GM19438 (cell line): ENCODE measurements around the gene DYNAP.

Source experiments
- ATAC-seq: cut with Tn5 transposase; IDR thresholded peaks from one replicate; pipeline ENCODE4 v1.9.1; 2021; ENCODE audit warnings: low read depth; ENCODE audit not compliant: unreplicated experiment

Gene DYNAP

DNA sequence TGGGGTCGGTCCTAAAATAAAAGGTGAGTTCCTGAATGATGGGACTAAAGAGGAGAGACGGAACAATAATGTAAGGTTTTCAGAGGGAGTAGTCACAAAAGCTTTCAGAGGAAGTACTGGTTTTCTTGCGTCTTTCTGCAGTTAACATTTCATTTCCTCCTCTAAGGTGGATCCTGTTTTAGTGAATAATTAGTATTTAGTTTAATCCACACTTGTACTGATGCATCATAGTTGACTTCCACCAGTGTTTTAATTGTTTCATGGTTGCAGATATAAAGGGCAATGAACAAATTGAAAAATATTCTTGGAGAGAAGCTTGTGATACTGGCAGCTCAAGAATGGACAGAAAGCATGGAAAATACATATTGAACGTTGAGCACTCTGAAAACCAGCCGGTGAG is at the start of gene DYNAP:
DYNAP (plus strand) TSS at position 301 of the 400 bp plus-strand sequence; CDS start at position 339, 38 bp downstream.
- no peak for ATAC-seq

- ATAC-seq = no peak
Observed at GRCh38 chr18:54551590-54551989, 39.5 kb upstream of the DYNAP start.

- no peak for ATAC-seq
Observed at GRCh38 chr18:54555286-54555685, 35.8 kb upstream of the DYNAP start.

DNA sequence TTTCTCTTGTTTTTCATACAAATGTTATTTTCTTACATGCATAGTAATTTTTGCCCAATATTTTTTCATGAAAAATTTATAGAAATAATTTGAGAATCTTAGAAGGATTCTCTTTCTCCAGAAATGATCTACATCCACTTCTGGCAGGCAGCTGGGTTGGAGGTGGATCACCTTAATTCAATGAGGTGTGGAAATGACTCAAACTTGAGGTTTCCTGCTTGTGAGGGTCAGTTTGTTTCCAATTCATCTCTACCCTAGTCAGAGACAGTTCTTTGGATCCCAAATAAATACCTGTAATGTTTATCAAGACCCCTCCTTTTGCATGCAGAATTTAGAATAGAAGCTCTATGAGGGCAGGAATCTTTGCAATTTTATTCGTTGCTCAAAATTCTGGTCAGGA is 35.0 kb upstream of the DYNAP start:
- ATAC-seq = no peak

DNA sequence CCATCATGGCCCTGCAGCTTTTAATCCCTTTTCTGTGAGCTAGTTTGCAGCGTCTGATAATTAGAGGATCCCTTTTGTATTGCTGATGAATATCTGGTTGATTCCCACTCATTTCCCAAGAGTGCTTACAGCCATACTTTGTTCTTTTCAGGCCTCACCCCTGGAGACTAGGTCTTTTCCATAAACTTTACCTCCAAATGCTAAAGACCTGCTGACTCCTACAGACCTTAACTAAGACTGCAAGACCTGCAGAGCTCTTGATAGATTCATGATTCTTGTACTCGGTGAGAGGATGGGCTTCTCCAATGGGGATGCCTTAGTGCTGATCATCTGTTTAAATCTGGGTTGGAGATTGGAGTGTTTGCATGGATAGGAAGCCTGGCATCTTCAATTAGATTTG is 33.1 kb upstream of the DYNAP start:
- ATAC-seq = no peak

- ATAC-seq = no peak
Observed at GRCh38 chr18:54558609-54559585, 32.1 kb upstream of the DYNAP start.

DNA sequence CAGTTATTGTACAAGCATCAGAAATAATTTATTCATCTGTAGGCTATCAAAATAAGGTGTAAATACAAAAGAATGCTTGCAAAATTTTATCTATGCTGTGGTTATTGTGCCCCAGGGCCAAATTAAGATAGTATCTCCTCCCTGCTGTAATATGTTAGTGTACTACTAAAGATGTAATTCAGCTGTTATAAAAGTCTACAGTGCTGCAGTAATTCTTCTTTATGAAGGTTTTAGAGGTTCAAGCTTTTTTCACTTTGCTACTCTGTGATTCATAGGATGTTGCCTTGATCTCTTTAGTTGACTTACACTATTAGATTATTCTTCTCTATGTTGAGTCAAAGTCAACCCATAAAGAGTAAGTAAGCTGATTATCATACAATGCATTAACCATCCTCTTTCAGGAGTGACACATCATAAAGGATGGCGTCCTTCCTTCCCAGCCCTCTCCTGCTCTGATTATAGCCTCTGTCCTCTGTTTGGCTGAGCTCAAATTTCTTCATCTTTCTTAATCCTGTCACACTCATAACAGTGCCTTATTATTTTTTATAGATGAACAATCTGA is 29.3 kb upstream of the DYNAP start:
- ATAC-seq = no peak

DNA sequence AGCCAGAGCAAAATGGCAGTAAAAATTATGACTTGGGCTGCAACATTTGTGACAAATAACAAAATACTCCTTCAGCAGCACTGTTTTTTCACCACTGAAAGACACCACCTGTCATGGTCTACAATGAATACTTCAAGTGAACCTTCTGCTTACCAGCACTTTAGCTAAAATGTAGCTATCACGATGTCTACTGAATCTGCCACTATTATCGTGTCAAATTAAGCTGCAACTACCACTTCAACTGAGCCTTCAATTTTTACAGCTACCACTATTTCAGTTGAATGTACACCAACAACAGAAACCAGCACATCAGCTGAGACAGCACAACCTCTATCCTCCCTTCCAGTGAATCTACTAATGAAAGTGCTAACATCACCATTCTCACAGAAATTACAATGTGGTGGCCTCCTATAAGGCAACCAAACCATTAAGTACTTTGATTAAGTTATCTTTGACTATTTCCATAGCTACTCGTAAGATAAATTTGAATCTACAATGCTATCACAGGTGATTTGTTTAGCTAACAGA is 10.8 kb upstream of the DYNAP start:
- no peak for ATAC-seq

DNA sequence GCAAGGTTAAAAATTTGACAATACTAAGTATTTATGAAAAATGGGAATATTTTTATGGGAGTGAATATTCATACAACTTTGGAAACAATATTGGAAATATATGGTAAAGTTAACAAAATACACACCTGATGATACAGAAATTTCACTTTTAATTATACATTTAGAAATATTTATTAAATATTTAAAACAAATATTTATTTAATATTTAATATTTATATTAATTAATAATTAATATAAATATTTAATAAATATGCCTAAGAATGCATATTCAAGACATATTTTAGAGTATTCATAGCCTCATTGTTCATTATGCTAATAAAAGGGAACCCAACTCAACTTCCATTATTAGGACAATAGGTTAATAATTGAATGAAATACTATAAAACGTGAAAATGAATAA is 7.0 kb upstream of the DYNAP start:
- no peak for ATAC-seq

DNA sequence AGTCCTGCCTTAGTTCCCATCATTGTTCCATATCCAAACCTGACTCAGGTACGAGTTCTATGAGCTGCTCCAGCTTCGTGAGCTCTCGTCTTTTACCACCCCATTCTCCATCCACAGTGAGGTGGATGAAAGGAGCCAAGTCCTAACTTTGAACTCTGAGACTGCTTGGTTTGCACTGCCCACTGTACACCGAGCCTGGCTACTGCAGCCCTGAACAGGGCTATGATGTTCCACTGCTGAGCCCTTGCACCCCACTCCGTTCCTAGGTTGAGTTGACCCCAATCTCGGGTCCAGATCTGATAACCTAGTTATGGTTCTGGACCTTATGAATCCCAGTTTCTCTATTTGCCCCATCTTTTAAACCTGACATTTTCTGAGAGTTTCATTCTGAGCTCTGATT is 5.3 kb upstream of the DYNAP start:
- ATAC-seq = no peak

DNA sequence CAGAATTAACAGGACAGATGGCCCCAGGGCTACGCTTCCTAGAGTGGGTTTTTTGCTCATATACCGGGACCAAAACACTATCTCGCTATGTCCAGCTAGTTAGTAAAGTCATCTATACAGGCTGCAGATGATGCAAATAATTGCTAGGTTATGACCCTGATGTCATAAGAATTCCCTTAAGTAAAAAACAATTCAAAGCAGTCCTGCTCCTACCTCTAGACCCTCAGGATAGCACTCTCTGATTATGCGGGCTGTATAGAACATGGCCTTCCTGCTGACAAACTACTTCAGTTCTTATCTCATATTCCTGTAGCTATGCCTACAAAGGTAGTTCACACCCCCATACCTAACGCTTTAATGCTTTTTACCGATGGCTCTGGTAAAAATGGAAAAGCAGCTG is 13.2 kb downstream of the DYNAP start:
- no peak for ATAC-seq

DNA sequence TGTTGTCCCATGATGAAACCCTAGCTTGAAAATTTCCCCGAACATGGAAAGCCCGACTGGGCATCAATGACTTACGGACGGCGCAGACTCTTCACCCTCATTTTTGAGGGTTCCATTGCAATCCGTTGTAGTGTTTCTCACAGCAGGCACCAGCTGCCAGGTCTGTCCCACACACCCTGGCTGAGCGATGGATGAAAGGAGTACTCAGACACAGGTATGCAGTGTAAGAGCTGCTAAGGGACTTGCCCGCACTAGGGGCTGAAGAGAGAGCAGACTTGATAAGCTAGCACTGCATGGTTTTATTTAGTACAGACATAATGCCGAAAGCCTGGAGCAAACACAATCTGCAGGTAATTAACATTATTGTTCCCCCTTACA is 15.8 kb downstream of the DYNAP start:
- no peak for ATAC-seq

- ATAC-seq = peak; percentile 72
Observed at GRCh38 chr18:54607213-54608027, 16.4 kb downstream of the DYNAP start.

DNA sequence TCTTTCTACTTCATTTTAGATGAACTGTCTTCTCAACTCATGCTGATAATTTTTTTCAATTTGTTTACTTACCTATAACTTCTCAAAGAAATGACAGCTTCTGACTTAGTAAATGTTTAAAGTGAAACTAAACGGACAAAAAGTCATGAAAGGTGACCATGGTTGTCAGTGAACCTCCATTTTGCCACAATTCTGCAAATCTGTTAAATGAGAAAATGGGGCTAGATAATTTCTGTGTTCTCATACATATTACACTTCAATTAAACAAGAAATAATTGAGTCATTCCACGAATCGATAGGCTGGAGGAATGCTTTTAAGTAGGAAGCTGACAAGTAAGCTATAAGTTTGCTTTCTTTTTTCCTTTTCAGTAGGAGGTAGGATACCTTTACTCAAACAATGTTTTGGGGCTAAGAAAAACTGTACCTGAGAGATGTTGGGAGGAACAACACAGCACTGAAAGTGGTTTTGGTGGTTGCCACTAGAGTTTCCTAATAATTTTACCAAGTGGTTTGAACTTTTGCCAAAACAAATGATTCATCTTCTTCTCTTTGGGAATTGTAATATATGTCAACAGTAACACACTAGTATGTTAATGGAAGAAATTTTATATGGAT is 17.1 kb downstream of the DYNAP start:
- ATAC-seq = no peak

- no peak for ATAC-seq
Observed at GRCh38 chr18:54611816-54612215, 20.8 kb downstream of the DYNAP start.

DNA sequence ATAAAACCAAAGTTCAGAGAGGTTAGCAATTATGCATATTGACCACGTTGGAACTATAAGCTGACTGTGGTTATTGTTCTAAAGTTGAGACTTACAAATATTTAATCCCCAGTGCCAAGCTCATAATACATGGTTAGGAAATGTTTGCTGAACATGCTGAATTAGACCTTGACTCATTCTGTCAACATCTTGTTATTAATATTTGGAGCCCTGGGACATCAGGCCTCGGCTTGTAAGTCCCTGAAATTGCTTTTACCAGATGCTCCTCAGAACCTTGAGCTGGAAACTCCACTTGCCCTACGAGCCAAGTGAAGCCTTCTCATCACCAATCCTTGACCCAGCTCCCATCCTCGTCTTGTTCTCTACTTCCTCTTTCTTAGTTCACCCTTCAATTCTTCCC is 21.2 kb downstream of the DYNAP start:
- no peak for ATAC-seq

DNA sequence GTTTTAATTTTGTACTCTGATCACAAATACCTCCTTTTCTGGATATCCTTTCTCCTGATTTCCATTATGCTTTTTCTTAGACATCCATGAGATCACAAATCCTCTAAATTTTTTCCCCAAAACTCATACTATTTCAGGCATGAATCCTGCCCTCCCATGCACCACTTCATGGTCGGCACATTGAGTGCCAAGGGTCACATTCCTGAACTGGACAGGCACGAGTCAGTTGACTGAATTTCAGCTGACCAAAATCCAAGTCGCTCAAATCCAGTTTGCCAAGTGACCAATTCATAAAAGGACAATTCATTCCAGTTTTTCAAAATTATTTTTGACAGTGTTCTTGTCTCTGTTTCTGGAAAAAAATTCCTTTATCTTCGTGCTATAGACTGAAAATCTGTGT is 22.1 kb downstream of the DYNAP start:
- no peak for ATAC-seq

DNA sequence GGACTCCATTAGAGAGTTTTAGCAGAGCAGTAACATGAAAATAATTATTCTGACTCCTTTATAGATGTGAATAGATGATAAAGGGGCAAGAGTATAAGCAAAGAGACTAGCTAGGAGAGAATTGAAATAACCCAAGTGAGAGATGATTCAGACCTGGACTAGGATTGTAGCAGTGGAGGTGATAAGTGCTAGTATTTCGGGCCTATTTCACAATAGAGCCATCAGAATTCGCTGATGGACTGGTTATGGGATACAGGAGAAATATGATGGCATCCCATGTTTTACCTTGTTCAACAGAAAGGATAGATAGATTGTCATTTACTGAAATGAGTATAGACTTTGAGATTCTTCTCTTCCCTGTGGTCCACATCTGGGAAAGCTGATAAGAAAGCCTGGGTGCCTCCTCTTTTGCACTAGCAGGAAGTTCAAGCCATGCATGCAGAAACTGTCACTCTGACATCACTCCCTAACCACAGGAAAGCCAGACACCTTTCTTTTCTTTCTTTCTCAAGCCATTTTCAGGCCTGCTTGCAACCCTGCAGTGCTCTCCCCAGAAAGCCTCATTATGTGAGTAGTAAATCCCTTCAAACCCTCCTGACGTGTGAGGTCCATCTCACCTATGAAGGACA is 25.3 kb downstream of the DYNAP start:
- peak; percentile 98 for ATAC-seq

GRCh38 chr18:54622084-54622483 is 31.0 kb downstream of the DYNAP start:
- no peak for ATAC-seq

DNA sequence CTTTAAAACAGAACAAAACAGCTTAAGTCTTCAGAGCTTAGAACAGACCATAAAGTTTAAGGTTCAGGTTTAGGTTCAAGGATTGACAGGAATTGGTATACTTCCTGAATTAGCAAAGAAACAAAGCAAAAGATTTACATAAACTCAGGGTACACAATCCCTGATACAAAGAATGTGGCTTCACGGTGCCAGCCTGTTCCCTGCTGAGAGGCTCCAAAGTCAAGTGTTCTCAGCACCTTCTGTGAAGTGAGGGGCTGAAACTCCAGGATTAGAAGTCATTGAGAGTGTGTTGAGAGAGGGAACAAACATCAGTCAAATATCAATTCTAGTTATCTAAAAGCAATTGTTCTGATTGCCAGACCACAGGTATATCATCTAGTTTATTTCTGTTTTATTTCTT is 35.7 kb downstream of the DYNAP start:
- ATAC-seq = no peak
